GM13976 (cell line): ENCODE results near the gene ETV3L.

ENCODE experiments used
- DNase-seq: peaks from one replicate; pipeline ENCODE4 v3.0.0; 2012; ENCODE audit warnings: low spot score
- CTCF ChIP-seq: IDR thresholded peaks from 2 replicates; pipeline ENCODE4 v1.5.1; 2012; ENCODE audit warnings: borderline replicate concordance, mild to moderate bottlenecking; ENCODE audit not compliant: insufficient read depth; ENCODE audit errors: extremely low read depth, missing control alignments, control extremely low read depth
- in situ Hi-C: fragments of 300-500 bp; cut with MboI; formaldehyde crosslinking; loops from one replicate; pipeline ENCODE4 v1.12.0; 2022; ENCODE audit warnings: low sequenced_read_pairs, mixed read lengths, inconsistent platforms; ENCODE audit not compliant: unreplicated experiment

Gene ETV3L

GRCh38 chr1:157095551-157095950 lies 4.1 kb downstream of the ETV3L start:
- TF ChIP-seq CTCF, result no peak
- in situ Hi-C loops, result loop anchor here (5.0 kb wide), 1 partner anchor 57 kb away; no protein-coding TSS in a partner anchor
- DNase-seq, result no peak

GRCh38 chr1:157095091-157095490 lies 4.5 kb downstream of the ETV3L start:
- TF ChIP-seq CTCF, result no peak
- in situ Hi-C loops, result loop anchor here (5.0 kb wide), 1 partner anchor 57 kb away; no protein-coding TSS in a partner anchor
- DNase-seq, result no peak

- no peak for DNase-seq
- no peak for TF ChIP-seq CTCF
- in situ Hi-C loops, result no loop called here
These were observed 6.8 kb downstream of the ETV3L start for GRCh38 chr1:157092831-157093230.

- in situ Hi-C loops, result no loop called here
- DNase-seq, result no peak
- TF ChIP-seq CTCF, result no peak
These were observed 7.8 kb downstream of the ETV3L start for GRCh38 chr1:157091668-157092273.

- DNase-seq, result no peak
- in situ Hi-C loops, result no loop called here
- no peak for TF ChIP-seq CTCF
These were observed 8.4 kb downstream of the ETV3L start for GRCh38 chr1:157091186-157091585.

DNA sequence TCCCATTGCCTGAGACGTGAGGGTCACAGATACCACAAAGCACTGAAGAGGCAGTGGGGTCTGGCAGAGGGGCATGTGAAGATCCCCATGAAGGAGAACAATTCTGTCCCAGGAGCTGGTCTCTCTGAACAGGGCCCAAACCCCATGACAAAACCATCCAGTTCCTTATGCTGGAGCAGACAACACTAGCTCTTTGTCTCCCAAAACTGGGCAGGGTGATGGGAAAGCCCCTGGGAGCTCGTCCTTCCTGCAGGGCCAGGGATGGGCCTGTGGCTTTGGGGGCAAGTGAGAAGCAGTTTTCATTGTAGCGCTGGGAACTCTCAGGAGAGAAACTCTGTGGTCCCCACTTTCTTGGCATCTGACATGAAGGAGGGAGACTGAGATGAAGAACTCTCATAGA lies 8.8 kb downstream of the ETV3L start:
- no peak for TF ChIP-seq CTCF
- in situ Hi-C loops, result no loop called here
- no peak for DNase-seq
